PC-9 (cell line): ENCODE results near the gene UBXN11. TPM values are rescaled to one million over a fixed set of nuclear protein-coding genes. Genes with fewer than 3 reads are reported as not detected.

Experiments used
- BruUV-seq: library from RNA; stranded (reverse); fragments of 400-500 nt; replicated peaks from 2 replicates; lab custom pipeline; 2021; lab: Mats Ljungman, UMichigan
- CTCF ChIA-PET: fragments of 300-600 bp; sonication (Branson Sonifier 250); formaldehyde crosslinking; loops from one replicate; lab custom pipeline; 2022; ENCODE audit warnings: antibody characterized with exemption; lab: Charles Lee
- POLR2A ChIA-PET: fragments of 300-600 bp; sonication (Branson Sonifier 250); formaldehyde crosslinking; loops from one replicate; lab custom pipeline; 2022; ENCODE audit warnings: antibody characterized with exemption; ENCODE audit not compliant: unreplicated experiment; lab: Charles Lee
- DNase-seq, 2 experiments: peaks; one replicate each; pipeline versions ENCODE4 v3.0.0 to v3.0.0-alpha.2; 2015 to 2022; ENCODE audit warnings: mixed read lengths in 1 of 2
- H2AFZ ChIP-seq: fragments of 200-600 bp; sonication (generic); 2 replicates; pipeline ENCODE4 v1.8.1; 2017; ENCODE audit warnings: antibody characterized with exemption
- H3F3A ChIP-seq: fragments of 200-600 bp; sonication (generic); 2 replicates; pipeline ENCODE4 v1.8.1; 2017; ENCODE audit warnings: antibody characterized with exemption, mild to moderate bottlenecking, low read depth; ENCODE audit not compliant: insufficient read depth
- H3K27ac ChIP-seq: fragments of 200-600 bp; sonication (generic); 2 replicates; pipeline ENCODE4 v1.6.1; 2016; ENCODE audit warnings: mixed run types
- H3K27me3 ChIP-seq: fragments of 200-600 bp; sonication (generic); 2 replicates; pipeline ENCODE4 v1.6.1; 2016; ENCODE audit warnings: low read depth, mixed run types; ENCODE audit not compliant: insufficient read depth
- H3K36me3 ChIP-seq: fragments of 200-600 bp; sonication (generic); 2 replicates; pipeline ENCODE4 v1.6.1; 2016; ENCODE audit warnings: low read depth, mixed run types
- H3K4me1 ChIP-seq: fragments of 200-600 bp; sonication (generic); replicated peaks from 2 replicates; pipeline ENCODE4 v1.6.1; 2016; ENCODE audit warnings: mixed run types; ENCODE audit not compliant: insufficient read depth
- H3K4me2 ChIP-seq: fragments of 200-600 bp; sonication (generic); 2 replicates; pipeline ENCODE4 v1.6.1; 2017; ENCODE audit warnings: mixed run types
- H3K4me3 ChIP-seq: fragments of 200-600 bp; sonication (generic); 2 replicates; pipeline ENCODE4 v1.6.1; 2016; ENCODE audit warnings: mixed run types
- H3K79me2 ChIP-seq: fragments of 200-600 bp; sonication (generic); 2 replicates; pipeline ENCODE4 v1.6.1; 2017; ENCODE audit warnings: low read depth, mixed run types
- H3K9me2 ChIP-seq: fragments of 200-600 bp; sonication (generic); 2 replicates; pipeline ENCODE4 v1.8.1; 2017; ENCODE audit warnings: mild to moderate bottlenecking; ENCODE audit not compliant: insufficient read depth
- H3K9me3 ChIP-seq: fragments of 200-600 bp; sonication (generic); 2 replicates; pipeline ENCODE4 v1.8.1; 2016; ENCODE audit warnings: low read depth; ENCODE audit not compliant: insufficient read depth
- H4K20me1 ChIP-seq: fragments of 200-600 bp; sonication (generic); 2 replicates; pipeline ENCODE4 v1.8.1; 2017; ENCODE audit not compliant: insufficient read depth
- CTCF ChIP-seq: fragments of 200-600 bp; sonication (generic); conservative IDR thresholded peaks from 2 replicates; pipeline ENCODE4 v1.6.1; 2017; ENCODE audit warnings: mixed run types, antibody characterized with exemption, mild to moderate bottlenecking, moderate library complexity
- EZH2 ChIP-seq: fragments of 200-600 bp; sonication (generic); IDR thresholded peaks from 2 replicates; pipeline ENCODE4 v1.8.0; 2017; ENCODE audit warnings: antibody characterized with exemption, low read depth
- intact Hi-C: fragments of 100-400 bp; cut with micrococcal nuclease; formaldehyde crosslinking; loops from one replicate; pipeline ENCODE4 v1.10.0; 2022; ENCODE audit not compliant: unreplicated experiment
- total RNA-seq: library from RNA; stranded (reverse); gene quantifications from 2 replicates; pipeline ENCODE4 v1.2.3, GENCODE V29; 2021

The UBXN11 gene
- total RNA-seq, 1 experiment from 2014 or later, result 57.2 TPM

DNA sequence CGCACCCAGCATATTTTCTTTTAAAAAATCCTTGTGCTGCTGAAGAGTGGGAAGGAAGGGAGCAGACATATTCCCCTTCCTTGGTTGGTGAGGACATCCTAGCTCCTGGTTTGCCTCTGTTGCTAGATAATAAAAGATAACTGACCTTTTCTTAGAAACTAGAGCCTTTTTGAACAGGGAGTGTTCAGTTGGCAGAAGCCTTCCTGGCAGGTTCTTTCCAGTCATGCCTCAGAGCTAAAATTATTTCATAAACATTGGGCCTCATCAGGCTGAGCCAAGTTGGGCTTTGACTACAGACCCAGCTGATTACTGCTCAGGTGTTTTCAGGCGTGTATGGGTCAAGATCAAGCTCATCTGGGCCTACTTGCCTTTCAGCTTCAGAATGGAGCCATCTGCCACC is 49.2 kb downstream of the UBXN11 start:
- Histone ChIP-seq H3F3A (peaks cover 3% of the 10 kb centered on the region; the same call in 1 of the 2 replicates), H3K79me2 (no peaks in the 10 kb centered on the region), H3K9me2 (no peaks in the 10 kb centered on the region), H4K20me1 (0 out of 2 replicates have a peak, but pooled peaks cover 4% of the 10 kb centered on the region), H3K27me3 (no peaks in the 10 kb centered on the region), H3K9me3 (no peaks in the 10 kb centered on the region), H3K36me3 (peaks cover 11% of the 10 kb centered on the region; the same call in 1 of the 2 replicates), H3K4me1 (no peaks in the 10 kb centered on the region), H3K27ac (no peak overlapping the region), H2AFZ (no peak overlapping the region), H3K4me3 (no peak overlapping the region), H3K4me2 (no peak overlapping the region)
- TF ChIP-seq EZH2, result no peak
- TF ChIP-seq CTCF, result no peak
- intact Hi-C loops, result no loop called here
- ChIA-PET POLR2A (no interaction called here), CTCF (no interaction called here)
- DNase-seq, result no peak
- BruUV-seq, result no TSS peak

DNA sequence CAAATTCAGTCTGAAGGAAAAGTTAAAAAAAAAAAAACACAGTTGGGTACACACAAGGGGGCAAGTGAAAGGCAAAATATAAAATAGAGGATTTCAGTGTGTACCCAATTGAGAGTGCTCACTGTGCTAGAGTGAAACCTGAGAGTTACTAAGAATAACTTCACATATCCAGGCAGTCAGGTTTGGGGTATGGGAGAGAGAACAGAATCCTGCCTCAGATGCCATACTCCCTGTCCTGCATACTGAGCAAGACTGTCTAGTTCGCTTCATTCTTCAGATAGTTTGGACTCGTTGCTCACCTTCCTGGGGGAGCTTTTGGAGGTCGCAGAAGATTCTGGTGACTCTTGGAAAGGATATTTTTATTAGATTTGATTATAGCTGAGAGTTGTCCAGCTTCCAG is 52.0 kb downstream of the UBXN11 start:
- no peaks in the 10 kb centered on the region for H3K79me2 ChIP-seq
- BruUV-seq, result no TSS peak
- no peaks in the 10 kb centered on the region for H3K9me2 ChIP-seq
- TF ChIP-seq EZH2 (no peak), CTCF (no peak)
- CTCF ChIA-PET, result no interaction called here
- 0 out of 2 replicates have a peak, but pooled peaks cover 4% of the 10 kb centered on the region for H4K20me1 ChIP-seq
- H3F3A ChIP-seq, result no peaks in the 10 kb centered on the region
- H2AFZ ChIP-seq, result no peak overlapping the region
- H3K4me2 ChIP-seq, result no peak overlapping the region
- H3K36me3 ChIP-seq, result peaks cover 5% of the 10 kb centered on the region
- no peaks in the 10 kb centered on the region for H3K4me1 ChIP-seq
- no peak overlapping the region for H3K27ac ChIP-seq
- H3K4me3 ChIP-seq, result no peak overlapping the region
- POLR2A ChIA-PET, result no interaction called here
- no peaks in the 10 kb centered on the region for H3K27me3 ChIP-seq
- H3K9me3 ChIP-seq, result no peaks in the 10 kb centered on the region
- no peak for DNase-seq
- intact Hi-C loops, result no loop called here

- Histone ChIP-seq H3K4me3 (no peak overlapping the region), H2AFZ (no peak overlapping the region), H3F3A (no peaks in the 10 kb centered on the region), H3K36me3 (peaks cover 4% of the 10 kb centered on the region), H3K9me3 (no peaks in the 10 kb centered on the region), H3K4me1 (no peaks in the 10 kb centered on the region), H3K79me2 (no peaks in the 10 kb centered on the region), H3K27ac (no peak overlapping the region), H3K9me2 (no peaks in the 10 kb centered on the region), H3K4me2 (no peak overlapping the region), H4K20me1 (0 out of 2 replicates have a peak, but pooled peaks cover 4% of the 10 kb centered on the region), H3K27me3 (no peaks in the 10 kb centered on the region)
- no peak for TF ChIP-seq EZH2
- no peak for TF ChIP-seq CTCF
- intact Hi-C loops, result no loop called here
- ChIA-PET CTCF (no interaction called here), POLR2A (no interaction called here)
- no TSS peak for BruUV-seq
- DNase-seq, result no peak
Observed at GRCh38 chr1:26252718-26253117, 53.7 kb downstream of the UBXN11 start.
